Neural progenitor cell (in vitro differentiated cells): ENCODE data around the gene YKT6. TPM values are rescaled to one million over a fixed set of nuclear protein-coding genes. Genes with fewer than 3 reads are reported as not detected.

ENCODE experiments used
- DNase-seq: peaks from one replicate; pipeline ENCODE4 v3.0.0-alpha.2; 2016; ENCODE audit warnings: low spot score
- H2AFZ ChIP-seq: fragments of 200-600 bp; sonication (generic); replicated peaks from 2 replicates; pipeline ENCODE4 v1.6.1; 2016; ENCODE audit warnings: antibody characterized with exemption
- H3F3A ChIP-seq: fragments of 200-600 bp; sonication (generic); 2 replicates; pipeline ENCODE4 v1.6.1; 2016; ENCODE audit warnings: antibody characterized with exemption, low read depth
- H3K27ac ChIP-seq: fragments of 200-600 bp; sonication (generic); 2 replicates; pipeline ENCODE4 v1.5.1; 2016; ENCODE audit warnings: mild to moderate bottlenecking
- H3K27me3 ChIP-seq: fragments of 200-600 bp; sonication (generic); 2 replicates; pipeline ENCODE4 v1.6.1; 2016; ENCODE audit warnings: mild to moderate bottlenecking, moderate library complexity
- H3K36me3 ChIP-seq: fragments of 200-600 bp; sonication (generic); 2 replicates; pipeline ENCODE4 v1.5.1; 2016
- H3K4me1 ChIP-seq: fragments of 200-600 bp; sonication (generic); 2 replicates; pipeline ENCODE4 v1.6.1; 2016; ENCODE audit warnings: mixed run types
- H3K4me2 ChIP-seq: fragments of 200-600 bp; sonication (generic); 2 replicates; pipeline ENCODE4 v1.6.1; 2016
- H3K4me3 ChIP-seq: fragments of 200-600 bp; sonication (generic); 2 replicates; pipeline ENCODE4 v1.5.1; 2016
- H3K79me2 ChIP-seq: fragments of 200-600 bp; sonication (generic); 2 replicates; pipeline ENCODE4 v1.6.1; 2016; ENCODE audit warnings: low read depth
- H3K9ac ChIP-seq: fragments of 200-600 bp; sonication (generic); 2 replicates; pipeline ENCODE4 v1.6.1; 2016
- H3K9me3 ChIP-seq: fragments of 200-600 bp; sonication (generic); 2 replicates; pipeline ENCODE4 v1.5.1; 2016; ENCODE audit warnings: low read depth
- H4K20me1 ChIP-seq: fragments of 200-600 bp; sonication (generic); 2 replicates; pipeline ENCODE4 v1.6.1; 2016; ENCODE audit warnings: low read depth
- H3K27ac Mint-ChIP-seq: 3 replicates; pipeline ENCODE4 v1.8.0; 2021; ENCODE audit warnings: mixed read lengths
- H3K27me3 Mint-ChIP-seq: 2 replicates; pipeline ENCODE4 v1.8.0; 2022; ENCODE audit warnings: low read depth, mild to moderate bottlenecking, inconsistent platforms, moderate library complexity, mixed read lengths; ENCODE audit not compliant: insufficient read depth
- H3K36me3 Mint-ChIP-seq: 3 replicates; pipeline ENCODE4 v1.8.0; 2021; ENCODE audit warnings: mixed read lengths
- H3K4me1 Mint-ChIP-seq: 3 replicates; pipeline ENCODE4 v1.8.0; 2021; ENCODE audit warnings: mixed read lengths
- H3K4me3 Mint-ChIP-seq: 3 replicates; pipeline ENCODE4 v1.8.0; 2021; ENCODE audit warnings: mild to moderate bottlenecking, moderate library complexity, mixed read lengths
- H3K9me3 Mint-ChIP-seq: 3 replicates; pipeline ENCODE4 v1.8.0; 2020; ENCODE audit warnings: mixed read lengths
- CTCF ChIP-seq: fragments of 200-600 bp; sonication (generic); IDR thresholded peaks from 2 replicates; pipeline ENCODE4 v1.5.1; 2017; ENCODE audit warnings: antibody characterized with exemption, mild to moderate bottlenecking
- EZH2 ChIP-seq: fragments of 200-600 bp; sonication (generic); IDR thresholded peaks from 2 replicates; pipeline ENCODE4 v1.6.1; 2017; ENCODE audit warnings: antibody characterized with exemption, mild to moderate bottlenecking, moderate library complexity
- EZH2phosphoT487 ChIP-seq: fragments of 200-600 bp; sonication (generic); IDR thresholded peaks from 2 replicates; pipeline ENCODE4 v1.6.1; 2017; ENCODE audit warnings: antibody characterized with exemption
- total RNA-seq: library from RNA; depleted of rRNA; stranded (reverse); fragments of >200 nt; gene quantifications from 2 replicates; pipeline ENCODE4 v1.2.3, GENCODE V29; 2015; ENCODE audit warnings: low replicate concordance

YKT6 gene
- total RNA-seq, 1 donor from 2014 or later, result 43.8 TPM

DNA sequence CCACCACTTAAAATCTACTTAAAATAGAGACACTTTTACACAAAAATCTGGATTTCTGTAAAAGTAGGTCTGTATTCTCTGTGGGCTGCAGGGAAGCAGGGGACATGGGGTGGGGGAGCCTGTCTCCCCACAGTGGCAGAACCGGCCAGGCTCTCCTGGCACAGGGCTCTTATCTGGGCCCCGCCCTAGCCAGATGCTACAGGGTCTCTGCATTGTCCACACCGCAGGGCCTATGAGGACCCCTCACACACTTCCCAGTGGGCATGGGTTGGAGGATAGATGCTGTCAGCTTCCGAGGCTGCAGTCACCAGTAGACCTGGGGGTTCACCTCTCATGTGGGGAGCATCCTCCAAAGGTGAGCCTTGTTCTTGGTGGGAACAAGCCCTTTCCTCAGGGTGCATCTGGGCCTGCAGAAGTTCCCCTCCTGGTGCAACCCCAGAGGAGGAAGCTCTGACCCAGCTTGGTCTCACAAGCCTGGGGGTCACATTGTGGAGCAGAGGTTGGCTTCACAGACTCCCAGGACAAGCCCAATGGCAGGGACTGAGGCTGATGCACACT is 44.2 kb upstream of the YKT6 start:
- Mint-ChIP-seq H3K4me3 (no peak overlapping the region), H3K4me1 (peaks cover 8% of the 10 kb centered on the region), H3K27ac (no peak overlapping the region), H3K36me3 (no peaks in the 10 kb centered on the region), H3K27me3 (peaks cover 6% of the 10 kb centered on the region), H3K9me3 (no peaks in the 10 kb centered on the region)
- DNase-seq, result no peak
- no peak overlapping the region for H3K4me3 ChIP-seq
- H3K36me3 ChIP-seq, result no peaks in the 10 kb centered on the region
- TF ChIP-seq EZH2phosphoT487 (no peak), CTCF (no peak), EZH2 (no peak)
- no peak overlapping the region for H3K27ac ChIP-seq
- H3K4me1 ChIP-seq, result peaks cover 3% of the 10 kb centered on the region
- no peaks in the 10 kb centered on the region for H3F3A ChIP-seq
- no peak overlapping the region for H2AFZ ChIP-seq
- no peak overlapping the region for H3K9ac ChIP-seq
- no peaks in the 10 kb centered on the region for H3K27me3 ChIP-seq
- H3K4me2 ChIP-seq, result no peak overlapping the region
- H3K9me3 ChIP-seq, result no peaks in the 10 kb centered on the region
- no peaks in the 10 kb centered on the region for H4K20me1 ChIP-seq
- H3K79me2 ChIP-seq, result no peaks in the 10 kb centered on the region

DNA sequence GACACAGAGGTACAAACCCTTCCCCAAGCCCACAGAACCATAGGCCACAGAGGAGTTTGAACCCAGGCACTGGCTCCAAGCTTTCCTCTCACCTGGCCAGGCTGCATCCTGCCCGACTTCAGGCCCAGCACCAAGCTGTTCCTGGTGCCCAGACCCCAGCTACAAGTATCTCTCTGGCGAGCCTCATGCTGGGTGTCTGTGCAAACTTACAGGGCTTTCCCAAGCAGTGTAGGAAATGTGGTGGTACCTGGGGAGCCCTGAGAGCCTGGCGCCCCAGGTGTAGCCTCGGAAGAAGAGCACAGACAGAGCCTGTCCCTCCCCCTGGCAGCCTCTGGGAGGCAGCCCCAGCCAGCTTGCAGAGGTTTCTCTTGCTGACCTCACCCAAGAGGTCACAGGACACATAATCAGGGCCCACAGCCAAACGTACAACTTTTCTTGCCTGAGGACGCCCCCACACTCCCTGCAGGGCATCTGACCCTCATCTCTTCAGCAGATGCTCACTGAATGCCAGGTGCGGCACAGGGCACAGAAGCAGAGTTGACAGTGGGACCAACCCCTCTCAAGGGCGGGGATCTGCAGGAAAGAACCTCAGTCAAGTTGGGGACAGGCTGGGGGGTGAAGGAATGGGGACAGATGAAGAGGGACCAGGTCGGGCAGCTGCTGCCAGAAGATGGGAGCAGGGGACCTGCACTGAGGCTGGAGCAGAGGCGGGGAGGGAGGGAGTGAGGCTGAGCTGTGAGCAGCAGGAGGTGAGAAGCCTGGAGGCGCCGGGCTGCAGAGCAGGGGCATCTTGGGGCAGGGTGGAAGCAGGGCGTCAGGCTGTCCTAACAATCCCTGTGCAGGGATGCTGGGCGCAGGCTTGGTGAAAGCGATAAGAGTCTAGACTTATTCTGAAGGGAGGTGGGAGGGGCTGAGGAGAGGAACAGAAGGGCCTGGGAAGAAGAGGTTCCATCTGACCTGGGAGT is 43.4 kb upstream of the YKT6 start:
- peak overlapping the region; percentile 46 for H3K27ac Mint-ChIP-seq
- H3K27me3 ChIP-seq, result no peaks in the 10 kb centered on the region
- H3K36me3 Mint-ChIP-seq, result no peaks in the 10 kb centered on the region
- peaks cover 3% of the 10 kb centered on the region for H3K4me1 ChIP-seq
- H3K79me2 ChIP-seq, result no peaks in the 10 kb centered on the region
- no peak overlapping the region for H3K9ac ChIP-seq
- no peaks in the 10 kb centered on the region for H3K9me3 ChIP-seq
- H4K20me1 ChIP-seq, result no peaks in the 10 kb centered on the region
- H3K27me3 Mint-ChIP-seq, result peaks cover 6% of the 10 kb centered on the region
- H3K4me2 ChIP-seq, result no peak overlapping the region
- no peak overlapping the region for H3K4me3 Mint-ChIP-seq
- peak; percentile 21 for DNase-seq
- H3K4me1 Mint-ChIP-seq, result peaks cover 8% of the 10 kb centered on the region
- H3K4me3 ChIP-seq, result no peak overlapping the region
- no peaks in the 10 kb centered on the region for H3K36me3 ChIP-seq
- no peak overlapping the region for H2AFZ ChIP-seq
- no peak overlapping the region for H3K27ac ChIP-seq
- H3F3A ChIP-seq, result no peaks in the 10 kb centered on the region
- no peaks in the 10 kb centered on the region for H3K9me3 Mint-ChIP-seq
- TF ChIP-seq EZH2 (no peak), CTCF (peak; percentile 14)

DNA sequence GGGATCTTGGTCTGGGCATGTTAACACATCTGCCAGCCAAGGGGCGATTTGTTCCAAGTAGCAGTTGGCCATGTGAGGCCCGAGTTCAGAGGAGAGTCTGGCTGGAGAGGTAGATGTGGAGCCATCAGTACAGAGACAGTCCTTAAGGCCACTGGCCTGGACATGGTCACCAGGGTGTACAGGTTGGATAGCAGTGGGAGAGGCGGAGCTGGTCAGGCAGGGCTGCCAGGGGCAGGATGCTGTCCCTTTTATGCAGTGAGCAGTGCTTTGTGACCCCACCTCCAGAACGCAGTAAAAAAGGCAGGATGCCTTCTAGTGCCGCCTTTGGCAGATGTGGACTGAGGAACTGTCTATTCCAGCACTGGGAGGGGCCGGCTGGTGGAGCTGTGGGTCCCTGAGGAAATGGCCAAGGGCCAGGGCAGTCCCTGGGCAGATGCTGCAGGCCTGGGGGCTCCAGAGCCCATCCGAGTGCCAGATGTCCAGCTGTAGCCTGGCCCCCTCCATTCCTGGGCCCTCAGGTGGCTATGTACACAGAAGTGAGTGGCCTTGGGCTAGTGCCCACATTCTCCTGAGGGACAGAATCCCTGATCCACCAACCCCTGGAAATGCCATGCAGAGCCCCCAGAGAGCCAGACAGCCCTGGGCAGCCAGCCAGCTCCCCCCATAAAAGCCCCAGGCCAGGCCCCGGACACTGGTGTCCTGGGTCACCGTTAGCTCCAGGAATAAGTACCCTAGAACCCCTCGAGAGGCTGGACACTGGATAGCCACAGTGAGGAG is 42.5 kb upstream of the YKT6 start:
- Mint-ChIP-seq H3K4me1 (peaks cover 9% of the 10 kb centered on the region), H3K4me3 (no peak overlapping the region), H3K36me3 (no peaks in the 10 kb centered on the region), H3K27me3 (peaks cover 7% of the 10 kb centered on the region), H3K27ac (no peak overlapping the region), H3K9me3 (no peaks in the 10 kb centered on the region)
- no peak overlapping the region for H3K4me3 ChIP-seq
- DNase-seq, result no peak
- no peak overlapping the region for H3K4me2 ChIP-seq
- no peak for TF ChIP-seq CTCF
- no peak for TF ChIP-seq EZH2phosphoT487
- no peak for TF ChIP-seq EZH2
- H3K9me3 ChIP-seq, result no peaks in the 10 kb centered on the region
- H4K20me1 ChIP-seq, result no peaks in the 10 kb centered on the region
- no peaks in the 10 kb centered on the region for H3K27me3 ChIP-seq
- H3K79me2 ChIP-seq, result no peaks in the 10 kb centered on the region
- no peak overlapping the region for H2AFZ ChIP-seq
- H3F3A ChIP-seq, result no peaks in the 10 kb centered on the region
- peaks cover 5% of the 10 kb centered on the region for H3K4me1 ChIP-seq
- H3K36me3 ChIP-seq, result no peaks in the 10 kb centered on the region
- no peak overlapping the region for H3K27ac ChIP-seq
- H3K9ac ChIP-seq, result no peak overlapping the region
